ENCODE data around the gene FAM120B.

Gene FAM120B

GRCh38 chr6:170272341-170273065, 34.1 kb upstream of the FAM120B start:
- no peak for DNase-seq

DNA sequence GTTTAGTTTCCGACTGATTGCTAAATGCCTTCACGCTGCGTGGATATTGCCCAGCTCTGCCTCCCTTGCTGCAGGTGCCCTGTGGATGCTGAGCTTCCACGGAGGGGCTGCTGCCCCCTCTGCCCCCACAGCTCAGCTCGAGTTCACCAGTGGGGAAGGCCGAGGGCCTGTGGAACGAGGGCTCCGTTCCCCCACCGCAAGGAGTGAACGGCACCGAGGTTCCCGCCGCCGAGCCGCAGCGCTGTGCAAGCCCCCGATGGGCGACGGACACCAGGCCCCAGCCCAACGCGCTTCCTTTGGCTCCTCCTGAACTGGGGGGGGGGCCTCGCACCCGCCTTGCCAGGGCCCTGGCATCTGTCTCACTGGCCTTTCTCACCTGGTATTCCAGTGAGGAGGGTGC, 33.4 kb upstream of the FAM120B start:
- DNase-seq = no peak

DNA sequence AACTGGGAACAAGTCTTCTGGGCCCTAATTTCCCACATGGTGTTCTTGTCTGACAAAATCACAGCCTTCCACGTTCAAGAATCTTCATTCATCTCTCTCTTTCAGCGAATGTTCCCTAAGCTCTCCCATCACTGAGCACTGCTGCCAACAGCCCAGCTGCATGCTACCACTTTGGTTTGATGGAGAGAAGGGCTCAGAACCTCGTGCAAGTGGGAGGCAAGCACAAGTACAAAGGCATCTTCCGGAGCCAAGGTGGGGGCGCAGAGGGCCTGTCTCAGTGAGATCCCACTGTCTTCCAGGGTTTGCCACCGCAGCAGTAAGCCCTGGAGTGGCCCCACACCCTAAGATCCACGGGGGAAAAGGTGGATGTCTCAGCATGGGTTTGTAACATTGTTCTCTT, 32.9 kb upstream of the FAM120B start:
- DNase-seq = no peak

DNA sequence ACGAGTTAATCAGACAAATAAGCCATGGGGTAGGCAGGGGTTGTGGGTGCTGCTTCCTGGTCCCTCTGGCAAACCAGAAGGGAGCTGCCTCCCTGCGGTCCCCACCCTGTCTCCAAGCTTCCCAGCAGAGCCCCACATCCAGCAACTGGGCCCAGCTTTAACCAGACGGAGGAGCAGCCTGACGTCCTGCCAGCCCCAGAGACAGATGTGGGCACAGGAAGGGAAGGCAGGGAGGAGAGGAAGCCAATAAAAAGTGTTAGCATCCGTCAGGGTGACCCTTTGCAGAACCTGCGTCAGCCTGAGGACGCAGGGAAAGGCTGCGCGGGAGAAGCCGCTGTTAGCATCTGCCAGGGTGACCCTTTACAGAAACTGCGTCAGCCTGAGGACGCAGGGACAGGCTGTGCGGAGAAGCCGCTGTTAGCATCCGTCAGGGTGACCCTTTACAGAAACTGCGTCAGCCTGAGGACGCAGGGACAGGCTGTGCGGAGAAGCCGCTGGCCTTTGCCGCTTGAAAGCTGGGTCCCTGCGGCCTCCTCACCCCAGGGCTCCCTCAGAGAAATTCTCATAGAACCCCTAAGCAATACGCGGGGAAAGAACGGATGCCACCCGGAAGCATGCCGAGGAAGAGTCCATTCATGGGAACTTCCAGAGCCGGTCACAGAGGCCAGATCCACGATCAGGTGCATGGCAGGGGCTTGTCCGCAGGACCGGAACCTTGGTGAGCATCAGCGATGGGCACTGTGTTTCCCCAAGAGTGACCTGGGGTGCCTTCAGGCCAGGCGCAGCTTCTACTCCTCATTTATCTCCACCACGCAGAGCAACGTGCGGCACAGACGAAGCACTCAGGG, 31.6 kb upstream of the FAM120B start:
- DNase-seq = no peak

GRCh38 chr6:170276369-170277057, 30.0 kb upstream of the FAM120B start:
- no peak for DNase-seq

GRCh38 chr6:170277893-170278742, 28.4 kb upstream of the FAM120B start:
- peak; percentile 46 for DNase-seq

- DNase-seq = no peak
Observed at GRCh38 chr6:170278743-170279094, 27.8 kb upstream of the FAM120B start.

- peak; percentile 72 for DNase-seq
Observed at GRCh38 chr6:170279426-170279825, 27.1 kb upstream of the FAM120B start.

GRCh38 chr6:170279977-170280688, 26.4 kb upstream of the FAM120B start:
- DNase-seq = peak; percentile 97

GRCh38 chr6:170280689-170281045, 25.9 kb upstream of the FAM120B start:
- DNase-seq = no peak

GRCh38 chr6:170281331-170282292, 24.9 kb upstream of the FAM120B start:
- no peak for DNase-seq

DNA sequence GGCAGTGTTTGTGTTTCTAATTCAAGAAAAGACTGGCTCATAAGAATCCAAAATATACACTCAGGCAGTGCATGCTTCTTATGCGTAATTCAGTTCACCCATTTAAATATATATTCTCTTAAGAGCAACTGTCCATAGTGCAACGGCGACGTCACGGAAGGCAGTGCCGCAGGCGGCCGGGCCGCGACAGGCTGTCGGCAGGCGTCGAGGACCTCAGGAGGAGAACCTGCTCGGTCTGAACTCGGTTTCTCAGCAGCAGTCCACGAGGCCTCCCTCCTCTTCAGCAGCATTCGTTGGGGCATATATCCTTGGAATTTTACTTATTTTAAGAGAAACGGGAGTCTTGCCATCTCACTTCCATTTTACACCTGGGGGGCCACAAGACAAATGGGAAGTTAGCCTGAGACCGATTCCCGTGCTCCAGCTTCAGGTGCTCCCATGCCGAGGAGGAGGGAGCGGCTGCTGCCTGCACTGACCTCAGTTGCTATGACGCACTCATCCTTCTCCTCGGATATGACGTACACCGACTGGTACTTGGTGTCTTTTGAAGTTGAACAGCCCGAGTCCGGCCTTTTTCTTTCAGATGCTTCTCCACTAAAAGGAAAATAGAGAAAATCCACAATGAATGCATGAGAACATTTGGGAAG, 23.9 kb upstream of the FAM120B start:
- no peak for DNase-seq

DNA sequence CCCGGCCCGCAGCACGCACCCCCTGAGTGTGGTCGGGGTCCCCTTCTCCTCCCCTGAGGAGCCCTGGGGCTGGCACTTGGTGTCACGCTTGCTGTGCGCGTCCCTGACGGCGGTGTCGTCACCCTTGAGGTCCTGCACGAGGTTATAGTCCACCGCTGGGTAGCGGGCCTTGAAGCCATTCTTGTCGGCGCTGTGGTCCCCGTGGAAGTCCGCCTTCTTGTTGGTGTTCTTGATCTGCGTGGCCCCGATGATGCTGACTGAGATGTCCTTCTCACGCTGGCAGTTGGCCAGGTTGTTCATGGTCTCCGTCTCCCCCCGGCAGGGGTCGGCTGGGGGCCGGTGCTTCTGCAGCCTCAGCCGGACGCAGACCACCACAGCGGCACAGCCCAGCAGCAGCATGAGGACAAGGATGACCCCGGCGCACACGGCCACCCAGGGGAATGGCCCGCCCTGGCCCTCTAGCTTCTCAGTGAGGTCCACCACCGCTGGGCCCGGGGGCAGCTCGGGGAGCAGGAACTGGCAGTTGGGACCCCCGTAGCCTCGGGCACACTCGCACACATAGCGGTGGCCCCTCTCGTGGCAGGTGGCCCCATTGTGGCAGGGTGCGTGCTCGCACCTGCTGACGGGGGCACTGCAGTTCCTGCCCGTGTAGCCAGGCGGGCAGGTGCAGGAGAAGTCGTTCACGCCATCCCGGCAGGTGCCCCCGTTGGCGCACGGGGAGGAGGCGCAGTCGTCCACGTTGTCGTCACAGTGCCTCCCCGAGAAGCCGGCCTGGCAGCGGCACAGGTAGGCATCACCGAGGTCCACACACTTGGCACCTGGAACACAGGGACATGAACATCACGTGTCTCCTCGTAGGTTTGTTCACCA, 23.1 kb upstream of the FAM120B start:
- DNase-seq = no peak

DNA sequence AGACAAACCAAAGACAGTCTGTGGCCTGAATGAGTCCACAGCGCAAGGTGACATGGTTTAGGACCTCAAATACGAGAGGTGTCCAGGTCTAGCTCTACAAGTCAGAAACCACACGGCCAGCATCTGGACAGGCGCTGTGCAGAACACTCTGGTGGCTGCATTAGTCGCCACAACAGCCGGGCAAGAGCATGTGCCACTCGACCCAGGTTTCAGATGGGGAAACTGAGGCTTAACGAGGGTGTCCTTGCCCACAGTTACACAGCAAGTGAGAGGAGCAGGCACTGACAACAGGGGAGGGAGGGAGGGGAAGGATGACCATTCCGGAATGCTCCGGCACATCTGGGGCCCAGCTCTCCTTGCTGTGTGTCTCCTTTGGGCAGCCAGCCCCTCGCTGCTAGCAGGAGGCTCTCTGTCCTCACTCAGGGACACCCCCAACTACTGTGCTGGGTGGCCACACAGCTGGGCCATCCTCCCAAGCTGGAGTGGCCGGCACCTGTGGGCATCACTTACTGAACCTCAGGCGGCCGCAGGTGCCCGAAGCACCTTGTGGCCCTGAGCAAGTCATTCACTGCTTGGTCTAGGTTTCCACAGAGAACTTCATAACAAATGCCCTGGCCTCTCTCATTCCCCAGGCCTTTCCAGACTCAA, 22.3 kb upstream of the FAM120B start:
- no peak for DNase-seq

DNA sequence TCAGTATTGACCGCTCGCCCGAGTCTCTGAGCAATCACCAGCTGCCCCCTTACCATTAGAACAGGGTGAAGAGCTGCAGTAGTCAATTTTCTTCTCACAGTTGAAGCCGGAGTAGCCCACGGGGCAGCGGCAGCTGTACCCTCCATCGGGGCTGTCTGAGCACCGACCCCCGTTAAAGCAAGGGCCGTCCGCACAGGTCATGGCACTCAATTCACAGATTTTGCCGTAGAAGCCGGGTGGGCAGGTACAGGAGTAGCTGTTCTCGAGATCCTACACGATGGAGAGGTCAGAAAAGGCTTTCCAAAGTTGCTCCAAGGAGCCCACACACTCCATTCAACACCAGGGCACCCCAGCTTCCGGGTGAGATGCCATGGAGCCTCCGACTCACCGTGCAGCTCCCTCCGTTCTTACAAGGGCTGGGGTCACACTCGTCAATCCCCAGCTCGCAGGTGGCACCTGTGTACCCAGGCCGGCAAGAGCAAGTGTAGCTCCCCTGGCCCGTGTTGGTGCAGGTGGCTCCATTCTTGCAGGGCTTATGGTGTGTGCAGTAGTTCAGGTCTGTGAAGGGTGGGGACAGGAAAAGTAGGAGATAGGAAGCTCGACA, 21.6 kb upstream of the FAM120B start:
- no peak for DNase-seq

- DNase-seq = no peak
Observed at GRCh38 chr6:170285482-170285881, 21.1 kb upstream of the FAM120B start.

- DNase-seq = no peak
Observed at GRCh38 chr6:170286246-170286933, 20.2 kb upstream of the FAM120B start.

DNA sequence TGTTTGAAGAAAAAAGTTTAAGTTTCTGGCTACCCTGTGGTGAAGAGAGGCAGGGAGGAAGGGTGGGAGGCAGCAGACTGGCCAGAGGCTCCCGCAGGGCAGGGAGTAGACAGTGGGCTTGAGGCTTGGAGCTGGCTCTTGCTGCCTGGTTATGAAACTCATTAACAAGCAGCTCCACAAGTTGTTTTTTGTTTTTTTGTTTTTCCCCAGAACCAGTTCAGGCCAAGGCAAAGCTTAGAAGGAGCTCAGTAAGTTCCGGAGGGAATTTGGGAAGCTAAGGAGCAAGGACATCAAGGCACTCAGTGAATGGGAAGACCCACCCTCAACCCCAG, 19.7 kb upstream of the FAM120B start:
- DNase-seq = no peak

Data from DMS79 treated with DMSO at 0.1 percent for 48 hours (cell line).